HG02870 (cell line): ENCODE measurements around the gene HTR3A.
"Not testable (repeated sequence)": the region's sequence is repeated elsewhere in the genome, so short reads cannot be mapped to it uniquely, and the experiment has no call there.

ENCODE experiments used
- ATAC-seq: cut with Tn5 transposase; IDR thresholded peaks from one replicate; pipeline ENCODE4 v1.9.1; 2021; ENCODE audit warnings: mild to moderate bottlenecking, moderate library complexity; ENCODE audit not compliant: unreplicated experiment

Gene HTR3A

DNA sequence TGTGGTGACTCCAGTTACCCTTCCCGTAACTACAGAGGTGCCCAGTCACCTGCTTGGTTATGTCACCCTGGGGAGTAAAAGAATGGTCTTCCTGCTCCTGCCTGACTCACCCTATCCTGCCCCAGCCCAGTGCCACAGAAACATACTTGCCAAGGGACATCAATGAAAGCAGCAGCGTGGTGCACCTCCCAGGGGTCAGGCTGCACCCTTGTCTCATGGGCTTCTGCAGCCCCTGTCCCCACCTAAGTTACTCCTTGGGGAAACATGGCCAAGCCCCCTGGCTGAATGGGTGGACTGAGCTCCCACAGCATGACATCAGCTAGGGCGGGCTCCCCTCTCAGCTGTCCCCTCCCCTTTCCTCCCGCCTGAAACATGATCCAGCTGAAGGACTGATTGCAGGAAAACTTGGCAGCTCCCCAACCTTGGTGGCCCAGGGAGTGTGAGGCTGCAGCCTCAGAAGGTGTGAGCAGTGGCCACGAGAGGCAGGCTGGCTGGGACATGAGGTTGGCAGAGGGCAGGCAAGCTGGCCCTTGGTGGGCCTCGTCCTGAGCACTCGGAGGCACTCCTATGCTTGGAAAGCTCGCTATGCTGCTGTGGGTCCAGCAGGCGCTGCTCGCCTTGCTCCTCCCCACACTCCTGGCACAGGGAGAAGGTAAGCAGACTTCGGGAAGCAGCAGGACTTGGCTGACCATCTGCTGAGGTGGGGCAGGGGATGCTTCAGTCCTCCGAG is at the start of gene HTR3A:
Gene HTR3A (plus strand): TSS at position 368 of the 730 bp plus-strand sequence. CDS start 218 bp downstream, at position 586.
- ATAC-seq: no peak

DNA sequence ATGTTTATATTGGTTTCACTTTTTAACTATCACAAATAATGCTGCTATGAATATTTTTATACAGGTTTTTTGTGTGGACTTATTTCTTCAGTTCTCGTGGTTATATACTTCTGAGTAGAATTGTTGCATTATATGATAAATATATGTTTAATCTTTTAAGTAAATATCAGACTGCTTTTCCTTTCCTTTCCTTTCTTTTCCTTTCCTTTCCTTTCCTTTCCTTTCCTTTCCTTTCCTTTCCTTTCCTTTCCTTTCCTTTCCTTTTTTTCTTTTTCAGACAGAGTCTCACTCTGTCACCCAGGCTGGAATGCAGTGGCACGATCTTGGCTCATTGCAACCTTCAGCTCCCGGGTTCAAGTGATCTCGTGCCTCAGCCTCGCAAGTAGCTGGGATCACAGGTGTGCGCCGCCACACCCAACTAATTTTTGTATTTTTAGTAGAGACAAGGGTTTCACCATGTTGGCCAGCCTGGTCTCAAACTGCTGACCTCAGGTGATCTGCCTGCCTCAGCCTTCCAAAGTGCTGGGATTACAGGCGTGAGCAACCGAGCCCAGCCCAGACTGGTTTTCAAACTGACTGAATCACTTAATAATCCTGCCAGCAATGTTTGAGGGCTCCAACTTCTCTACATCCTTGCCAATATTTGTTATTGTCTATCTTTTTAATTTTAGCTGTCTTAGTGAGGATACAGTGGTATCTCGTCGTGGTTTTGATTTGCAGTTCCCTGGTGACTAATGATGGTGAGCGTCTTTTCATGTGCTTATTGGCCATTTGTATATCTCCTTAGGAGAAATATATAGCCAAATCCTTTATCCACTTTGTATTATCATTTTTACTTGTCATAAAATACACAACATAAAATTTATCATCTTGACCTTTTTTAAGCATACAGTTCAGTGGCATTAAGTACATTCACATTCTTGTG is 48.4 kb upstream of the HTR3A start:
- ATAC-seq: no peak

- no peak for ATAC-seq
Measured at GRCh38 chr11:113928311-113928710, 46.6 kb upstream of the HTR3A start.

DNA sequence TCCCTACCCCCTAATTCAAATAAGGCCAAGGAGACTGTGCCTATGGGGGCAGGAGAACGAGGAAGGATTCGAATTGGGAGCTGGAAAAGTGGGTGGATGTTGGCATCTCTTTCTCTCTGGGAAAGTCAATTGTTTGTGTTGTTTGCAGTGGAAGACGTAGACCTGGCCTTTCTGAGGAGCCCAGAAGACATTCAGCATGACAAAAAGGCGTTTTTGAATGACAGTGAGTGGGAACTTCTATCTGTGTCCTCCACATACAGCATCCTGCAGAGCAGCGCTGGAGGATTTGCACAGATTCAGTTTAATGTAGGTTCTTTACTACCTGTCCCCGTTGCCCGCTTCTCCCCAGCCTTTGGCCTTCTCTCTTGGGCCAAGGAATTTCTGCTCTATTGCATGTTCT is 42.1 kb upstream of the HTR3A start:
- ATAC-seq: no peak

GRCh38 chr11:113934193-113934592 is 40.7 kb upstream of the HTR3A start:
- ATAC-seq: not testable (repeated sequence)

DNA sequence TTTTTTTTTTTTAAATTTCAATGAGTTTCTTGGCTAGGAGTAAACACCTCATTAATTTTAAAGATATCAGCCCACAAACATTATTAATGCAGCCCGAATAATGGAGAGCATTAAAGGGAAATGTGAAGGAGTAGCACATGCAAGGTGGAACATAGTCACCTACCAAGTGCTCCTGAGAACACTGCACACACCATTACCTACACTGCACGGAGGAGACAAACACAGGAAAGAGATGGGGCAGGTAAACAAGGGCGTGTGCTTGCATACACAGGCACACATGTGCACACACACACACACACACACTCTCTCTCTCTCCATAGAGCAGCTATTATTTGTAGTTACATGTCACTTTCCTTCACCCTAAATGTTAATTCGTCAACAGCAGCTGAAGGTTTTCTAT is 40.1 kb upstream of the HTR3A start:
- ATAC-seq: no peak

DNA sequence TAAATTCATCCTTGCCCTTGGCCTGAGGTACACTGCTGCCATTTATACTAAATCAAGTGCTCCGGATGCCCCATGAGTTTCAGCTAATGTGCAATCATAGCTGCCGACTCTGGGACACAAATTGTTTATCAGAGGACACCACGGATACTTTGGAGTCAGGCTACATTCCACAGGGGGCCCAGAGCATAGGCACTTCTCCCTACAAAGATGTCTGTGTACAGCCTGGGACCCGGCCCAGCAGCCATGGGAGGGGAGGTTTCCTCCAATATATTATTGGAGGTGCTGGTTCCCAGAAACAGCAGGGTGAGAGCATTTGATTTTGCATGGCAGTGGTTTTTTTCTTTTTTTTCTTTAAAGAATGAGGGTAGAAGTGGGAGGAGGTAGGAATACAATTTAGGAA is 39.0 kb upstream of the HTR3A start:
- no peak for ATAC-seq

- no peak for ATAC-seq
Measured at GRCh38 chr11:113937918-113938317, 37.0 kb upstream of the HTR3A start.

- no peak for ATAC-seq
Measured at GRCh38 chr11:113942256-113942655, 32.7 kb upstream of the HTR3A start.

DNA sequence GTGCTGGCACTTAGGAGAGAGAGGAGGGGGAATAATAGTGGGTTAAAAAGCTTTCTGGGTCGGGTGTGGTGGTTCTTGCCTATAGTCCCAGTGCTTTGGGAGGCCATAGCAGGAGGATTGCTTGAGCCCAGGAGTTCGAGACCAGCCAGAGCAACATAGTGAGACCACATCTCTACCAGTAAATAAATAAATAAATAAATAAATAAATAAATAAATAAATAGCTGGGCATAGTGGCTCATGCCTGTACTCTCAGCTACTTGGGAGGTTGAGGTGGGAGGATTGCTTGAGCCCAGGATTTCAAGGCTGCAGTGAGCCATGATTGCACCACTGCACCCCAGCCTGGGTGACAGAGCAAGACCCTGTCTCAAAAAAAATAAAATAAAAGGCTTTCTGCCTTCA is 28.7 kb upstream of the HTR3A start:
- not testable (repeated sequence) for ATAC-seq

GRCh38 chr11:113947994-113948393 is 26.9 kb upstream of the HTR3A start:
- ATAC-seq: no peak

- ATAC-seq: no peak
Measured at GRCh38 chr11:113949891-113950290, 25.0 kb upstream of the HTR3A start.

GRCh38 chr11:113951537-113951936 is 23.4 kb upstream of the HTR3A start:
- ATAC-seq: no peak

DNA sequence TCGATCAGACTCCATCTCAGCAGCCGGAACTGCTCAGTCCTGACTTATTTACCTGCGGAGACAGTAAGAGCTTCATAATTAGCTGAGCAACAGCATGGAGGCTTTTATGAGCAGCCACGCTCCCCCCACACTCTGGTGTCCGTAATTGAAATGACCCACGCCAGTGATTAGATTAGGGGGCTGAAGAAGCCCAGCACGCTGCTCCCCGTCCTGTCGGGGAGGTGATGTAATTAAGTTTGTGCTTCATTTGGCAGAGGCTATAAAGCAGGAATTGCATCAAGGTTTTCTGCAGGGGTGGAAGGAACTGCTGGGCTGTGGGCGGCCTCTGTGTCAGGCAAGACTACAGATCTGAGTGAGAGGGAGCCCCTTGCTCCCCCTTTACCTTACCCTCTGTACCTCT is 22.8 kb upstream of the HTR3A start:
- ATAC-seq: no peak

- ATAC-seq: no peak
Measured at GRCh38 chr11:113952588-113952987, 22.3 kb upstream of the HTR3A start.

GRCh38 chr11:113954235-113954634 is 20.7 kb upstream of the HTR3A start:
- ATAC-seq: no peak

GRCh38 chr11:113956986-113957385 is 17.9 kb upstream of the HTR3A start:
- ATAC-seq: no peak

DNA sequence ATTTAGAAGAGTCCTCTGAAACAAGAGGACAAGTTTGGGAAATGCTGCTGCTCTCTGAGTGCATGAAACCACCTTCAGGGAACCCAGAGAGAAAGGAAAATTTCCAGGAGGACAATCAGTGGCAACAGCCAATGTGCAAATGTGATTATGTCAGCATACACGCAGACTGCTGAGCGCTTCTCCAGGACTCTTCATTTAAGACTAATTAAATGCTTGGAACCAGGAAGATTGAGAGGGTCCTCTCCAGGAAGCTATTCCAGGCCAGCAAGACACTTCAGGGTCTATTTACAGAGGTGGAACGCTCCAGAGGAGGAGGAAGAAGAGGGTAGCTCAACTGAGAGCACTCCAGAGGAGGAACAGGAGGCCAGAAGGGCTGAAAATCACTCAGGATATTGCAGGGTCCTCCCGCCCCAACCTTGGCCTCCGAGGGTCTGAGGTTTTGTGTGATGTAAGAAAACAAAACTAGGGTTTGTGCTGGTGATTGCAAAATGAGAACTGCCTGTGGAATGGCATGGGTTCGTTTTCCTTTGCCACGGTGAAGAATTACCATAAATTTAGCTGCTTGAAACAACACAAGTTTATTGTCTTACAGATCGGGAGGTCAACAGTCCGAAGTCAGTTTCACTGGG is 14.1 kb upstream of the HTR3A start:
- no peak for ATAC-seq

GRCh38 chr11:113967361-113967760 is 7.5 kb upstream of the HTR3A start:
- no peak for ATAC-seq

- no peak for ATAC-seq
Measured at GRCh38 chr11:113971506-113972195, 3.3 kb upstream of the HTR3A start.

- no peak for ATAC-seq
Measured at GRCh38 chr11:113977071-113977490, 2.2 kb downstream of the HTR3A start.
